Right ventricle myocardium inferior (tissue), 1 donor: Measurements from ENCODE around the gene MYL2. TPM values are rescaled to one million over a fixed set of nuclear protein-coding genes. Genes with fewer than 3 reads are reported as not detected.

Experiments used
- ATAC-seq: fragments of 200-7000 bp; cut with Tn5 transposase; one replicate; pipeline ENCODE4 v1.9.1; 2020; ENCODE audit warnings: mild to moderate bottlenecking, moderate library complexity
- DNase-seq: peaks from one replicate; pipeline ENCODE4 v3.0.0; 2021; ENCODE audit errors: missing footprints
- intact Hi-C: fragments of 100-400 bp; cut with DNase I; formaldehyde crosslinking; loops from one replicate; pipeline ENCODE4 v1.11.0; 2022
- total RNA-seq: library from RNA; stranded (reverse); fragmentation: NEBNext Ultra II Directional; extraction: Animal tissue kit (Norgen Biotek cat#: 25700); gene quantifications from one replicate; pipeline ENCODE4 v1.2.1, GENCODE V29; 2021
- donor health status: DM: no; HTN: yes; CAD: no; lungs with severe emphysema.

MYL2 gene
- total RNA-seq, 1 donor from 2014 or later, result 17,347 TPM

DNA sequence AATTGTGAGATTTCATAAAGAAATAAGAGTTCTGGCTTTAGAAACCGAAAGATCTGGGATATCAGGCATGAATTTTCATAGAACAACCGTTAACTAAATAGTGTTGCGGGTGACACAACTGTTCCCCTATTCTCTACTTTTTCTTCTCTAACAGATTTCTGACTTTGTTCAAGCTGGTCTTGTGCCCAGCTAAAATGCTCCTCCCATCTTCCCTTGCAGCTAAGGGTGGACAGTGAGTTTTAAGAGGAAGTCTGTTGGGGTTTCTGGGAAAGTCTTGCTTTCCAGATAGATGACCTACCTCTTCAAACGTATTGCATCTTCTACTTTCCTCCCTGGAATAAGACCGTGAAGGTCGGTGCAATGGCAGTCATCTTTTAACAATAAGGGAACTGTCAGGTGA lies 54.9 kb downstream of the MYL2 start:
- no peak for ATAC-seq
- intact Hi-C loops, result no loop called here
- no peak for DNase-seq

DNA sequence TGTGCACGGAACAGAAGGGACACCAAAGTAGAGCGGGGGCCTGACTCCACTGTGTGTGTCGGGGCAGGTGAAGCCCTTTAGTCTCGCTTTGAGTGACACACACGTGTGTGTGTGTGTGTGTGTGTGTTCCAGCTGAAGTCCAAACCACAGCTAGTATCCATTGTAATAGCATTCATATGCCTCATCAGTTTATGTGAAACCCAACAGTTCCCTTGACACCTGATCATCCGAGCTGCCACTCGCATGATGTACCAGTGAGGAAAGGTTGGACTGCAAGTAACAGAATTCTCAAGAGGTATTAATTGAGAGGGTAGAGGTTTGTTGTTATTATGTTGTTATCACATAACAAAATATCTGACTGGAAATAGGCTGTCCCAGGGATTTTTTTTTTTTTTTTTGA lies 57.2 kb downstream of the MYL2 start:
- intact Hi-C loops, result no loop called here
- no peak for ATAC-seq

DNA sequence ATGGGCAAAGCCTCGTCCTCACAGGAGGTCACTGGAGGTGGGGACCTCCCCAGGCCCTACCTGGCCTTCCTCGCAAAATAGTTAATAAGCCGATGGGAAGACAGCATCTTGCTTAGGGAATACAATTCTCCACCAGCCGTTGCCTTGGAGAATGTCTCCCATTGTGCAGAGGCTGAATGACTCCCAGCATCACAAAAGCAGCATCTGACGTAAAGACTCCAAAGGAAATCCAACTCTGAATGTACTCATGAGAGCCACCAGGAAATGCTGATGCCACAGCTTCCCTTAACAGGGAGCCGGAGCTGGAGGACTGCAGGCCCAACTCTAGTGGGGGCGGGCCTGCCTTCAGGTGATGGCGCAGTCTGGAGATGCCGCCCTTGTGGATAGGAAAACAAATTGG lies 58.0 kb downstream of the MYL2 start:
- intact Hi-C loops, result no loop called here
- no peak for DNase-seq
- ATAC-seq, result no peak

More for the DNA sequence above, 57.2 kb downstream of the MYL2 start:
- no peak for DNase-seq

DNA sequence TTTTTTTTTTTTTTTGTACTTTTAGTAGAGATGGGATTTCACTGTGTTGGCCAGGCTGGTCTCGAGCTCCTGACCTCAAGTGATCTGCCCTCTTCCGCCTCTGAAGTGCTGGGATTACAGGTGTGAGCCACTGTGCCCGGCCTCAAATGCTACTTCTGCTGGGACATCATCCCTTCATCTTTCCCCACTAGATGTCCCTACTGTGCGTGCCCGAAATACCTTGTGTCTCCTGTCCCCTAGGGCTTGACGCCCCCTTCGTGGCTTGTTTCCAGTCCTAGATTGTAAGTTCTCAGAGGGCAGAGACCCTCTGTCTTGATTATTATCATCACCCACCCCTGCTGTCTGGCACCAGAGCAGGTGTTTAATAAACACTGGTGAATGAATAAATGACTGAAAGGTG lies 58.6 kb downstream of the MYL2 start:
- intact Hi-C loops, result no loop called here
- no peak for DNase-seq
- no peak for ATAC-seq

Other genes starting within 250 kb of the MYL2 start
- gene HVCN1, start 231.5 kb downstream of the MYL2 start, total RNA-seq, result 11.8 TPM
- 163 TPM for gene PPP1CC, start 177.7 kb downstream of the MYL2 start, total RNA-seq
- not detected for gene CCDC63, start 73.6 kb downstream of the MYL2 start, total RNA-seq
- not detected for gene CUX2, start 113.6 kb upstream of the MYL2 start, total RNA-seq